SH-SY5Y (cell line): ENCODE data around the gene CDK14.
A peak's percentile ranks its signal among the peaks of the same experiment; 100 is the strongest.

Experiments
- GATA2 ChIP-seq: IDR thresholded peaks from 2 replicates; pipeline ENCODE4 v1.6.1; 2011; ENCODE audit warnings: mild to moderate bottlenecking, low read depth, low read length
- GATA3 ChIP-seq: IDR thresholded peaks from 2 replicates; pipeline ENCODE4 v1.6.1; 2011; ENCODE audit warnings: low read depth, mild to moderate bottlenecking, low read length, moderate library complexity

Gene CDK14

DNA sequence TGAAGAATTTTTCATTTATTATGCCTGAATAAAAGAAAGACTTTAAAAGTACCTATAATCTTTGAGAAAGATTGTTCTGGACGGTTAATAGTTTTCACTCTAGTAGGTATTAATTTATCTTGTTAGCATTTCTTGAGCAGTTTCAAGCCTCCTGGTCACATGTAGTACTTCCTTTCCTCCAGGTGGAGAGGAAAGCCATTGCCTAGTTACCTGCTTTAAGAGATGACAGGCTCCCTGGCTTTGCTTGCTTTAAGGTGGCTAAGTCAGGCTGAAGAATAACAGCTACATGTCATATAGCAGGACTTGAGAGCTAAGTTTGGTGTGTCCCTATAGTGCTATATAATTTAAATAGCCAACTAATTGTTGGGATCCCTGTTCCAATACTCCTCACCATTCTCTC lies 160.2 kb downstream of the CDK14 start:
- TF ChIP-seq GATA2 (no peak), GATA3 (no peak)

DNA sequence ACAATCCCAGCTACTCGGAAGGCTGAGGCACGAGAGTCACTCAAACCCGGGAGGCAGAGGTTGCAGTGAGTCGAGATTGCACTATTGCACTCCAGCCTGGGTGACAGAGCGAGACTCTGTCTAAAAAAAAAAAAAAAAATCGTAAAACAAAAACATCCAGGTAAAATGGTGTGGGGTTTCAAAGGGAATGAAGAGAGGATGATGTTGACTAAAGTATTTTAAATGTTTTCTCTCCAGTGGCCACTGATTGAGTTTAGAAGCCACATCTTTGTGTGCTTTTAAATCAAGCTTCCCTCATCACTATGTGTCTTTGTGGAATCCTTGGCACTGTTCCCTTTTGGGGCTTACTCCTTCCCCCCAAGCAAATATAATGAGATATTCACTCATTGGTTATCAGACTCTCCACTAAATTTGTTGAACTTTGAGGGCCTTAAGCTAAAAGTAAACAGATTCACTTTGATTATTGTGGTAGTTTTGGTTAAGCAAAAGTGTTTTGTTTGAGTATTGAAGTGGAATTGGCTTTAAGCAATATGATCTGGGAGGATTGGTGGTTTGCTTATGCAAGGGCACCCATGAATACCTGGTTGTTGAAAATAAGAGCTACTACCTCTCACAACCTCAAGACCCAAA lies 162.9 kb downstream of the CDK14 start:
- TF ChIP-seq GATA2: no peak
- no peak for TF ChIP-seq GATA3

DNA sequence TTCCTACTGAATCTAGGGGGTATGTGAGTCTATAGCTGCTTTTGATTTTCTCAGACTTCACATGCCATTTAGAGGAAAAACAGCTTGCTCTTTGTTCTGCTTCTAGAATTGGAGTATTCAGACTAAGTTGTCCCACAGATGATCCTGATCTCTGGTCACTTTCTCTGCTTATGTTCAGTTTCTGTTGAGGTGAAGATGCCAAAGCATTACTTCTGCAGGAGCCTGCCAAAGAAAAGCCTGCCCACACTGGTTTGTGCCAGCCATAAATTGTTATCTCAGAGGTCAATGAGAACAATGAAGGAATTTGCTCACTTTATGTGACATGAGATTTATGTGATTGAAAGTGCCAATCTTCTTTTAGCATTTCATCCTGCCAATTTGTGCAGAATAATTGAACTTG lies 163.6 kb downstream of the CDK14 start:
- no peak for TF ChIP-seq GATA3

DNA sequence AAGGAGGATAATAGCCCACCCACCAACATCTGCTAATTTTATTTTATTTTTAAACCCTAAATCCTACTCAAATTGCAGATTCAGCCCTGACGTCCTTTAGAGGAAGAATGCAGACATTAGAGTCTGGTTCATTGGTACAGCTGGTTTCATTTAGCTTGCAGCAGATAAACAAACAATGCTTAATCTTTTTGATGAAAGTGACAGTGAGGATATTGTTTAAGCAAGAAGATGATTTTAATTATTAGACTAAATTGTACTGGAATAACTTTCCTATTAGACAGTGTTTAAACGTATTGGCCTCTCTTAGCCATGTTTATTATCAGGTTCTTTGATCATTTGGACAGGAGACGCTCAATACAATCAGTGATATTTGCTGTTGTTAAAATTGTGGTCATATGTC lies 164.8 kb downstream of the CDK14 start:
- TF ChIP-seq GATA2: peak; percentile 47; the same call in 1 of the 2 replicates
- peak; percentile 84 for TF ChIP-seq GATA3

DNA sequence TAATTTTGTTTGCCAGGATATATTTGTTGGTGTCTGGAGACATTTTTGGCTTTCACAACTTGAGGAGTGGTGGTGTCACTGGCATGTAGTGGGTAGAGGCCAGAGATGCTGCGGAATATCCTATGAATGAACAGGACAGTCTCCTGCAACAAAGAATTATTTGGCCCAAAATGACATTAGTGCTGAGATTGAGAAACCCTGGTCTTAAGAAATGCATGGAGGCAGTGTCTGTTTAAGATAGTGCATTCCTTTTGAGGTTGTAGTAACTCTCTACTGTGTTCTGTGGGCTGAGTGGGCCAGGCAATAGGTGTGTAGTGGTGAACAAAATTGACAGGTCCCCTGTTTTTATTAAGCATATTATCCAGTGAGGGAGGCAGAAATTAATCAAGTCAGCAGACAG lies 165.5 kb downstream of the CDK14 start:
- TF ChIP-seq GATA3 (no peak), GATA2 (no peak)

DNA sequence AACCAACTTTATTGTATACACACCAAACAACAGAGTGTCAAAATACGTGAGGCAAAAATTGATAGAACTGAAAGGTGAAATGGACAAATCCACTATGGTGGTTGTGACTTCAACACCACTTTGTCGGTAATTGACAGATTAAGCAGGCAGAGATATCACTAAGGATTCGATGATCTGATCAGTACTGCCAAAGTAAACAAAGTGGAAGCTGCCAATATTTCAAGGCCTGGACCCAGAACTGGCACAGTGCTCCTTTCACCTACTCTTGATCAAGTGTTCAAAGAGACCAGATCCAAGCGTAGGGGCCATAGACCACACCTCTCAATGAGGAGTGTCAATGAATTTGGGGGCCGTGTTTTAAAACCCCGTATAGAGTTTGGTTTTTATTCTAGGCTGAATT lies 167.0 kb downstream of the CDK14 start:
- no peak for TF ChIP-seq GATA3
- no peak for TF ChIP-seq GATA2

DNA sequence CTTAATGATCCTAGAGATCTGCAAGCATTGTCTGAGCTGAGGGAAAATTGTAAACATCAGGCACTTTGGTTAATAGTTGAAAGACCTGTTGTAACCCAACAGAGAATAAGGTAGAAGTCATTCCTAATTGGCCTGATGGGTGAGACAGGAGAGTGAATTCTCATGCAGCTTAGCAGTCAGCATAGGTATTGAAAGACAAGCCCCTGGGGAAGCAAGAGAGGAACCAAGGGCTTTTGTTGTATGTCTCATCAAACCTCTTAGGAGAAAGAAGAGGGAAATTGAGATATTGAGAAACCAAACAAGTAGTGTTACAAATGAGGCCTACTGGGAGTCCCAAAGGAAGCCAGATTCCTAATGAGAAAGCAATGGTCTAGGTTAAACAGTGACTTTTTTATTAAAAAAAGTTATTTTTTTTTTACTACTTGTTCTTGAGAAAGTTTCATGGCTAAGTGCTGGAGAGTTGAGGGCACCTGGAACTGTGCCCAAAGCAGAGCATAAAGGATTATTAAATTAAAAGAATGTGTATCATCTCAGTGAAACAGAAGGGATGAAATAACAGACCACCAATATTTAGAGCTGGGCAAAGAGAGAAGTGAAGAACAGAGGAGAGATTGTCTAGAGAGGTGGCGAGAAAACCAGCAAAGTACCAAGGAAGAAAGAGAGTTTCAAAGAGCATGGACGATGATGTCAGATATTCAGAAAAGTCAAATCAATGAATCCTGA lies 168.9 kb downstream of the CDK14 start:
- TF ChIP-seq GATA2: no peak
- no peak for TF ChIP-seq GATA3

DNA sequence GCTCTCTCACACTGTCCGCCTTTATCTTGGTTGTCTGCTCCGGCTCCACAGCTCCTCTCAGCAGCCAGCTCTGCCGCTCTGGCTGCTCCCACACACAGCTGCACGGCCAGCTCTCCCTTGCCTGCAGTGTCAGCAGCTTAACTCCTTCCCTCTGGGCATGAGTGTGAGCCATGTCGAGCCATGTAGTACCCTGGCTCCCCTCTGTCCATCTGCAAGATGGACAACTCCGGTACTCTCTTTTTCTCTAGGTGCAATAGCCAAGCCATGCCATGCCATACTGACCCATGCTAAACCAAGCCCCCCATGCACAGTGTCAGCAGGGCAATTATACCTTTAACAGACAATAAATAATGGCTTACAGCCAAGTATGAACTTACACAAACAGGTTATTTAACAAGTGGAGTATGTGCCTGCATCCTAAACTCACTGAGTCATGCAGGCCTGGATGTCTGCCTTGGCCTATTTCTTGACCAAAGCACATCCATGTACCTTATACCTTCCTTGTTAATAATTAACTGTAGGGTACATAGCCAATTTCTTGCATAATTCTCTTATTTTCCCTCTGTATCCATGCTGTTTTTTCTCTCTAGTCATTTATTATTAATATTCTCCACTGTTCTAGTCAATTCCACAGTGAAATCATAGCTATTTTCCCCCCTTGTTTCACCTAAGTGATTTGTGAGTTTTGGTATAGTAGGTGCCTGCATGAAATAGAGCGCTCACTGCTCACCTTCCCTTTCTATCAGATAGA lies 170.9 kb downstream of the CDK14 start:
- no peak; the same call in 1 of the 2 replicates for TF ChIP-seq GATA2
- no peak for TF ChIP-seq GATA3

DNA sequence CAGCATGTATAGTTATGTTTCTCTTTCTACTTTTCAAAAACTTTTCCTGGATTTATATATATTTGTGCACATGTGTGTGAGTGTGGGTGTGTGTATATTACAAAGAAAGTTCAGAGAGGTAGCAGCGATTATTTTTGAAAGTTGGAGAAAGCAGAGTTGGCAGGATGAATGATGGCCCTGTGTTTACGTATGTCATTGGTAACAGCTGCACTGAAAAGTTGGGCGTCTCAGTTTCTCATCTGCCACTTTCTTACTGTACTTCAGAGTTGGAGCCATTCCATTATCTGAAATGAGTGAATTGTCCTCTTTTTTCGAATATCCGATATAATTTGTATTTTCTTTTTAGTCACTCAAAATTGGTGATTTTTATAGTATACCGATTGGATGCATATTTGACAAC lies 172.2 kb downstream of the CDK14 start:
- TF ChIP-seq GATA3: no peak
- no peak for TF ChIP-seq GATA2

DNA sequence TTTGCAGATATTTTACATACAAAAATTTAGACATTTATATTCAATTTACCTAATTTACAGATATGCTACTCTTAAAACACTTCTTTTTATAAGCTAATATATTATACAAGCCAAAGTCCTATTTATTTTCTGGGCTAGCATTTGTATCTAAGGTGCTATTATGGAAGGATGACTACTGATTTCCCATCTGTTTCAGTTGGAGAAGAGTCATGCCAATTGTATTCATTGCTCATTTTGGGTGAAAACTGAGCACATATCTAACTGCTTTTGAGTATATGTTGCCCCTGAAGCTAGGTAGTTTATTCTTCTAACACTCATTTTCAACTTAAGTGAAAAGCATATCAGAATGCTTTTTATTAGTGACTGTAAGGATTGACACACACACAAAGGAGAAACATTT lies 172.9 kb downstream of the CDK14 start:
- no peak for TF ChIP-seq GATA2
- TF ChIP-seq GATA3: no peak

DNA sequence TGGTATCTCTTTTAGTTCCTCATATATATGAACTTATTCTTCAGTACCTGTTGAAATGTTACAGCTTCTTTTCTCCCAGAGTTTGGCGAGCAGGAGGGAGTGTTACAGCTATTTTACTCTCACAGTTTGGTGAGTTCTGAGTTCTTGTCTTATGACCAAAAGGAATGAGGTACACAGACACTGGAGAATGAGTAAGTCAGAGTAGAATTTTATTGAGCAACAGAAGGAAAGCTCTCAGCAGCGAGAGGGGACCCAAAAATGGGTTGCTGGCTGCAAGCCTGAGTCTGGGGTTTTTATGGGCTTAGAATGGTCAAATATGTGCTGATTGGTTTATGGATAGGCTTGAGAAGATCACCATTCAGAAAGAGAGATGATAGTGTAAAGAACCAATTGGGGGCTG lies 175.2 kb downstream of the CDK14 start:
- no peak for TF ChIP-seq GATA3

DNA sequence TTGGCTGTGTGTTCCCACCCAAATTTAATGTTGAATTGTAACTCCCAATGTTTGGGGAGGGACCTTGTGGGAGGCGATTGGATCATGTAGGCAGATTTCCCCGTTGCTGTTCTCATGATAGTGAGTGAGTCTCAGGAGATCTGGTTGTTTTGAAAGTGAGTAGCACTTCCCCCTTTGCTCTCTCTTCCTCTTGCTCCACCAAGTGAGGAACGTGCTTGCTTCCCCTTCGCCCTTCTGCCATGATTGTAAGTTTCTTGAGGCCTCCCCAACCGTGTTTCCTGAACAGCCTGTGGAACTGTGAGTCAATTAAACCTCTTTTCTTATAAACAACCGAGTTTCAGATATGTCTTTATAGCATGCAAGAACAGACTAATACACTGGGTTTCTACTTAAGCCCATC lies 176.3 kb downstream of the CDK14 start:
- TF ChIP-seq GATA3: no peak
- TF ChIP-seq GATA2: no peak

DNA sequence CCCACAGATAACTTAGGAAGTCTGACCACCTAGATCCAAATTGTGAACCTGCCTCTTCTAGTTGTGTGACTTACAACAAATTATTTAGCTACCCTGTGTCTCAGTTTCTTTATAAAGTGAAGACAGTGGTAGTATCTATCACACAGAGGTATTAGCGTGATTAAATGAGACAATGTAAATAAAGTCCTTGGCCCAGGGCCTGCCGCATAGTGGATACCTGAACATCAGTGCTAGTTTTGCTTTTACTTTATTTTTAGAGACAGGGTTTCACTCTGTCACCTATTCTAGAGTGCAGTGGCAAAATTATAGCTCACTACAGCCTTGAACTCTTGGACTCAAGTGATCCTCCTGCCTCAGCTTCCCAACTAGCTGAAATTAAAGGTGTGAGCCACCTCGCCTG lies 177.1 kb downstream of the CDK14 start:
- TF ChIP-seq GATA3: no peak

DNA sequence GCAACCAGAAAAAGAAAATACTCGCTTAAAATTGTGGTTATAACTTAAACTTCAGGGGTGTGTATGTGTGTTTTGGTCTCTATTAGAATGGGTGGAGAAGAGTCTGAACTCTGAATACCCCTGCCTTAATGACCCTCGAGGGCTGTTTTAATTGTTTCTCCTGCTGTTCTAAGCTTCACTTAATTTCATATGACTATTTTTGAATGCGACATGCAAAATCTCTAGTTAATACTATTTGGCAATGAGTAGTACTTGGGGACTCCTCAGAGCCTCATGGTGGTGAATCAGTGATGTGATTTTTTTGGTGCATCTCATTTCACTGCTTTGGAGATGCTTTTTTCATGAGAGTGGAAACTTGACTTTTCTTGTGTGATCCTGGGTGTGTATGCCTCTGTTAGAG lies 178.6 kb downstream of the CDK14 start:
- no peak for TF ChIP-seq GATA3

DNA sequence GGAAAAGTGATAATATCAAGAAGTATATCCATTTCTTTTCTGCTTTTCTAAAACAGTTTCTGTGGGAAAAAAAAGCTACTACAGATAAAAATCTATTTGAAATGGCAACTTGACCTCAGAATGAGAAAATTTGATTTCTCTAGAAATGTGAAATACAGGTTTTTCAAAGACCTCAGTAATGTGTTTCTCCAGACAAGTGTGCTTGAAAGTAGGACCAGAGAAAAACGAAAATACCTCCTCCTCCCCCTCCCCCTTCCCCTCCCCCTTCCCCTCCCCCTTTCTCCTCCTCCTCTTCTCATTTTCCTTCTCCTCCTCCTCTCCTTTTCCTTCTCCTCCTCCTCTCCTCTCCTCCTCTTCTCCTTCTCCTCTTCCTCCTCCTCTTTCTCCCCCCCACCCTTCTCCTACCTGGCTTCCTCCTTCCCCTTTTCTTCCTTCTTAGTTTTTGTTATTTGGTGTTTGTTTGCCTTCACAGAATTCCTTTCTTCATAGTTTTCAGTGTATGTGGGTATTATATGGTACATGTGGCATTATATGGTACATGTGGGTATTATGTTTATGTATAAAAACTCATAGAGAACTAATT lies 179.4 kb downstream of the CDK14 start:
- no peak for TF ChIP-seq GATA3
- no peak for TF ChIP-seq GATA2

DNA sequence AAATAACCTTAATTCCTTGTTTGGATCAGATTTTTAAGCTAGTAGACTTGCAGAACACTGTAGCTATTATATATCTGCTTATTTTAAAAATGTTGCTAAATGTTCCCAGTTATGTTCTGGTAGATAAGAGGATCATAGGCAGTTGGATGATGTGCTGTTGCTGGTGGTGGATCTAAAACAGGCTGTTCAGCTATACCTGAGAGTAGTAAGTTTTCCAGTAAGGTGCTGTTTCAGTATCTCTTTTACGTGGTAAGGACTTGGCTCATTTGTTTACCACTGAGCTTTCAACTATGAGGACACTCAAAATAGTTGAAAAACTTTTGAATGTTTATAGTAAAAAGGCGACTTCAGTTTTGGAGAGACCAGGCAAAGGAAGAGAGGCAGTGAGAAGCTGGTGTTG lies 180.9 kb downstream of the CDK14 start:
- TF ChIP-seq GATA2: no peak
- no peak for TF ChIP-seq GATA3

DNA sequence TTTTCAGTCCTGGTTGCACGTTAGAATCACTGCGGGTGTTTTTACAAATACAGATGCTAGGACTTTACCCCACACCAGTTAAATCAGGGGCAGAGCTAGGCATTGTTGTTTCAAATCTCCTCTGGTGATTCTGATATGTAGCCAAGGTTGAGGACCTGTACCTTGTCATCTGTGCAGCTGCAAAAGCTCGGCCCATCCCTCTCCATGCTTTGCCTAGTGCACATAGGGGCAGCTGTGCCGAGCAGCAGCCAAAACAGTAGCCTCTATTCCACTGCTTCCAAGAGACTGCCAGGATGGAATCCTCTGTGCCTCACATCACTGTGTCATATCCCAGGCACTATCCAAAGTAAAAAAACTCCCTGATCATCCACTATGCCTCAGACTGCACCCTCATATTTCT lies 181.3 kb downstream of the CDK14 start:
- TF ChIP-seq GATA2: no peak
- no peak for TF ChIP-seq GATA3
